ENCODE data around the gene DELE1. TPM values are rescaled to one million over a fixed set of nuclear protein-coding genes. Genes with fewer than 3 reads are reported as not detected.

The DELE1 gene
- total RNA-seq, 4 donors from 2014 or later, result 42.5 to 99.6 (median 59.9) TPM

DNA sequence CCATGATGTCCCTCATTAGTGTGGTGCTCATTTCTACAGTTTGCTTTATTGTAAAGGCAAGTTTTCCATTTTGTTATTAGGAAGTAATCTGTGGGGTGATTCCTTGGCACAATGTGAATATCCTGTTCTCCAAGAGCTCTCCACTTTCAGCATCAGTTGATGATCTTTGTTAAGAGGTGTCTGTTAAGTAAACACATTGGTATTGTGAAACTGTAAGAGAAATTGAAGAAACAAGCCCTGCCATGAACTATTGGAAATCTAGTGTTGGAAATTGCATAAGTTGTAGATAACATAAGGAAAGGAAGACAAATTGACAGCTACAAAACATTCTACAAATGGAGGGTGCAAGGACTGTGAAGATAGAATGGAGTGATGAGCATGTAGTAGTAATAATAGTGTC is 62.4 kb downstream of the DELE1 start:
- Histone ChIP-seq H3K27ac (no peak overlapping the region), H3K36me3 (peaks cover 92% of the 10 kb centered on the region), H3K4me3 (no peak overlapping the region), H3K27me3 (no peaks in the 10 kb centered on the region), H3K9me3 (no peaks in the 10 kb centered on the region), H3K4me1 (no peaks in the 10 kb centered on the region)
- TF ChIP-seq, protein P1, sequence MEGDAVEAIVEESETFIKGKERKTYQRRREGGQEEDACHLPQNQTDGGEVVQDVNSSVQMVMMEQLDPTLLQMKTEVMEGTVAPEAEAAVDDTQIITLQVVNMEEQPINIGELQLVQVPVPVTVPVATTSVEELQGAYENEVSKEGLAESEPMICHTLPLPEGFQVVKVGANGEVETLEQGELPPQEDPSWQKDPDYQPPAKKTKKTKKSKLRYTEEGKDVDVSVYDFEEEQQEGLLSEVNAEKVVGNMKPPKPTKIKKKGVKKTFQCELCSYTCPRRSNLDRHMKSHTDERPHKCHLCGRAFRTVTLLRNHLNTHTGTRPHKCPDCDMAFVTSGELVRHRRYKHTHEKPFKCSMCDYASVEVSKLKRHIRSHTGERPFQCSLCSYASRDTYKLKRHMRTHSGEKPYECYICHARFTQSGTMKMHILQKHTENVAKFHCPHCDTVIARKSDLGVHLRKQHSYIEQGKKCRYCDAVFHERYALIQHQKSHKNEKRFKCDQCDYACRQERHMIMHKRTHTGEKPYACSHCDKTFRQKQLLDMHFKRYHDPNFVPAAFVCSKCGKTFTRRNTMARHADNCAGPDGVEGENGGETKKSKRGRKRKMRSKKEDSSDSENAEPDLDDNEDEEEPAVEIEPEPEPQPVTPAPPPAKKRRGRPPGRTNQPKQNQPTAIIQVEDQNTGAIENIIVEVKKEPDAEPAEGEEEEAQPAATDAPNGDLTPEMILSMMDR (IDR thresholded peaks at IDR 0.05), result no peak
- TF ChIP-seq POLR2AphosphoS5 (IDR thresholded peaks at IDR 0.05) (no peak), POLR2A (IDR thresholded peaks at IDR 0.05) (no peak), EP300 (IDR thresholded peaks at IDR 0.05) (no peak)
- no peak for DNase-seq (ENCODE audit: low spot score in 2 of 2)

DNA sequence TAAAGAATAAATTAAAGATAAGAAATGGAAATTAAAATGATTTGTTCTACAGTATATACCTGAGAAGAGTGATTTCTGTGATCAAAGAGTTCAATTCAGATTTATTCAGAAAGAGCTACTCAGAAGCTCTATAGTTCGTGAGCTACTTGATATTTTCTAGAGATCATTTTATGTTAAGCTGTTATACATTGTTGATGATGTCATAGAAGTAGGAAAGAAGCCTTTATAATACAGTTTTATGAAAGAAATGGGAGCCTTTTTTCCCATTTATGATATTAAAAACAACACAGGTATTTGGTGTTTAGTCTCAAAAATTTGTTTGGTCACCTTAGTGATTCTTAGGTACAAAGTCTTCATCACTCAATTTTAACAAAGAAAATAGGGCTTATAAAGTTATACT is 66.0 kb downstream of the DELE1 start:
- DNase-seq (ENCODE audit: low spot score in 2 of 2), result no peak
- TF ChIP-seq POLR2A (IDR thresholded peaks at IDR 0.05), result no peak
- TF ChIP-seq, protein P1 (IDR thresholded peaks at IDR 0.05), result no peak
- no peak for TF ChIP-seq POLR2AphosphoS5 (IDR thresholded peaks at IDR 0.05)
- TF ChIP-seq EP300 (IDR thresholded peaks at IDR 0.05), result no peak
- 0% methylated on average over 1 of the region's 1 CpG for WGBS
- H3K4me1 ChIP-seq, result no peaks in the 10 kb centered on the region
- no peaks in the 10 kb centered on the region for H3K27me3 ChIP-seq
- H3K36me3 ChIP-seq, result peaks cover 72% of the 10 kb centered on the region
- no peaks in the 10 kb centered on the region for H3K9me3 ChIP-seq
- no peak overlapping the region for H3K4me3 ChIP-seq
- no peak overlapping the region for H3K27ac ChIP-seq

Other genes with a start within 250 kb of the DELE1 start
- 1 to 10 TPM; 1.5 to 7.4 (median 4.3) TPM for gene ARAP3, start 241.6 kb upstream of the DELE1 start, total RNA-seq
- 100 to 1,000 TPM in 1 of 4 donors, 10 to 100 TPM in 3; 76.2 to 122 (median 89.5) TPM for gene PCDH1, start 45.5 kb upstream of the DELE1 start, total RNA-seq
- gene PCDH12, start 34.3 kb downstream of the DELE1 start, total RNA-seq, result 1 to 10 TPM in 1 of 4 donors, under 1 TPM in 3; 0.44 to 2.0 (median 0.82) TPM
- 10 to 100 TPM; 33.8 to 53.5 (median 45.7) TPM for gene RNF14, start 45.2 kb downstream of the DELE1 start, total RNA-seq
- 10 to 100 TPM; 15.0 to 34.4 (median 24.3) TPM for gene GNPDA1, start 89.2 kb downstream of the DELE1 start, total RNA-seq
- gene NDFIP1, start 184.9 kb downstream of the DELE1 start, total RNA-seq, result 100 to 1,000 TPM in 1 of 4 donors, 10 to 100 TPM in 3; 57.8 to 116 (median 75.7) TPM

Measured in suprapubic skin (tissue), 4 donors.